ENCODE data around the gene TEAD1.
A peak's percentile ranks its signal among the peaks of the same experiment; 100 is the strongest.

The TEAD1 gene

GRCh38 chr11:12811861-12812260, 137.6 kb downstream of the TEAD1 start:
- DNase-seq (ENCODE audit: low spot score) = no peak

- DNase-seq (ENCODE audit: low spot score) = no peak
Observed at GRCh38 chr11:12812849-12813248, 138.6 kb downstream of the TEAD1 start.

GRCh38 chr11:12813371-12814225, 139.4 kb downstream of the TEAD1 start:
- DNase-seq (ENCODE audit: low spot score) = no peak

- DNase-seq (ENCODE audit: low spot score) = no peak
Observed at GRCh38 chr11:12815129-12815480, 140.9 kb downstream of the TEAD1 start.

GRCh38 chr11:12815931-12816494, 141.8 kb downstream of the TEAD1 start:
- no peak for DNase-seq (ENCODE audit: low spot score)

- no peak for DNase-seq (ENCODE audit: low spot score)
Observed at GRCh38 chr11:12817681-12818332, 143.6 kb downstream of the TEAD1 start.

- DNase-seq (ENCODE audit: low spot score) = no peak
Observed at GRCh38 chr11:12818333-12819015, 144.3 kb downstream of the TEAD1 start.

- no peak for DNase-seq (ENCODE audit: low spot score)
Observed at GRCh38 chr11:12822392-12823022, 148.3 kb downstream of the TEAD1 start.

- DNase-seq (ENCODE audit: low spot score) = no peak
Observed at GRCh38 chr11:12824281-12825041, 150.2 kb downstream of the TEAD1 start.

GRCh38 chr11:12826441-12826840, 152.2 kb downstream of the TEAD1 start:
- DNase-seq (ENCODE audit: low spot score) = no peak

- no peak for DNase-seq (ENCODE audit: low spot score)
Observed at GRCh38 chr11:12827369-12827768, 153.1 kb downstream of the TEAD1 start.

- peak; percentile 61 for DNase-seq (ENCODE audit: low spot score)
Observed at GRCh38 chr11:12827929-12828812, 153.9 kb downstream of the TEAD1 start.

GRCh38 chr11:12829131-12829530, 154.9 kb downstream of the TEAD1 start:
- no peak for DNase-seq (ENCODE audit: low spot score)

- DNase-seq (ENCODE audit: low spot score) = no peak
Observed at GRCh38 chr11:12829540-12830314, 155.5 kb downstream of the TEAD1 start.

- no peak for DNase-seq (ENCODE audit: low spot score)
Observed at GRCh38 chr11:12831471-12832202, 157.4 kb downstream of the TEAD1 start.

GRCh38 chr11:12832480-12833224, 158.4 kb downstream of the TEAD1 start:
- DNase-seq (ENCODE audit: low spot score) = no peak

- no peak for DNase-seq (ENCODE audit: low spot score)
Observed at GRCh38 chr11:12834166-12834565, 159.9 kb downstream of the TEAD1 start.

GRCh38 chr11:12834630-12835029, 160.4 kb downstream of the TEAD1 start:
- no peak for DNase-seq (ENCODE audit: low spot score)
